Ovary (tissue), 3 donors: ENCODE measurements around the gene ITGAD.

Source experiments
- CTCF ChIP-seq, 3 donors: fragments of 450-650 bp in 2 of 3; fragments of 200-600 bp in 1 of 3; IDR thresholded peaks; one replicate each; pipeline versions ENCODE4 v1.5.1 to v1.8.0; 2016 to 2022; ENCODE audit warnings: antibody characterized with exemption in 3 of 3, mild to moderate bottlenecking in 1 of 3
- EP300 ChIP-seq: sonication (generic); formaldehyde crosslinking; IDR thresholded peaks from one replicate; pipeline ENCODE4 v1.6.1; 2017; ENCODE audit warnings: antibody characterized with exemption
- POLR2A ChIP-seq: fragments of 450-650 bp; IDR thresholded peaks from one replicate; pipeline ENCODE4 v1.6.1; 2017; ENCODE audit warnings: antibody characterized with exemption, mild to moderate bottlenecking, moderate library complexity
- donor health status: DM: no; HTN: no; CAD: no.

- TF ChIP-seq CTCF (IDR thresholded peaks at IDR 0.05): no peak
- TF ChIP-seq POLR2A: no peak
- TF ChIP-seq EP300: no peak
These were observed 43.3 kb downstream of the ITGAD start for GRCh38 chr16:31436221-31437045.
